ENCODE measurements around the gene TMEM184C. TPM values are rescaled to one million over a fixed set of nuclear protein-coding genes. Genes with fewer than 3 reads are reported as not detected.

Gene TMEM184C
- total RNA-seq, 6 donors from 2014 or later, result 10.5 to 34.0 (median 23.5) TPM

DNA sequence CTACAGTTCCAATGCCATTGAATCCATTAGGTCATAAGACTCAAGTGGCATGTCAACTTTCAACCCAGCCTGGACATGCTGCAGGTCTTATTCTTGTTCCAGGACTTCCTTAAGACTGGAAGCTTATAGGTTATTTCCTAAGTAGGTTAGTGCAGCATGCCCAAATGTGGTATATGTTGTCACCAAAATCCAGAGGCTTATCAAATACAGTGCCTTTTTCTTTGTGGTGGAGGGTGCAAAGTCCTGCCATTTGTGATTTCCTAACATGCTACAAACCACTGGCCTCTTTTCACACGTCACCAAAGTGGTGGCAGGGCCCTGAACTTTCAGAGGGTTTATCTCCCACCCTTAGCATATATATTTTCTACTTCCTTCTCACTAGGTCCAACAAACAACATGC is 9.7 kb upstream of the TMEM184C start:
- WGBS, 2 donors, result 67 to 83% methylated on average over 1 of the region's 1 CpG
- no peaks in the 10 kb centered on the region for H3K4me1 ChIP-seq
- no peaks in the 10 kb centered on the region for H3K9me3 ChIP-seq
- ATAC-seq (ENCODE audit: low FRiP score in 2 of 2) (no peak), DNase-seq (no peak)
- no peaks in the 10 kb centered on the region for H3K27me3 ChIP-seq
- no peak for TF ChIP-seq EP300 (IDR thresholded peaks at IDR 0.05)
- no peak for TF ChIP-seq POLR2AphosphoS5 (IDR thresholded peaks at IDR 0.05)
- no peaks in the 10 kb centered on the region for H3K36me3 ChIP-seq
- no peak overlapping the region for H3K27ac ChIP-seq
- H3K4me3 ChIP-seq, result no peak overlapping the region

DNA sequence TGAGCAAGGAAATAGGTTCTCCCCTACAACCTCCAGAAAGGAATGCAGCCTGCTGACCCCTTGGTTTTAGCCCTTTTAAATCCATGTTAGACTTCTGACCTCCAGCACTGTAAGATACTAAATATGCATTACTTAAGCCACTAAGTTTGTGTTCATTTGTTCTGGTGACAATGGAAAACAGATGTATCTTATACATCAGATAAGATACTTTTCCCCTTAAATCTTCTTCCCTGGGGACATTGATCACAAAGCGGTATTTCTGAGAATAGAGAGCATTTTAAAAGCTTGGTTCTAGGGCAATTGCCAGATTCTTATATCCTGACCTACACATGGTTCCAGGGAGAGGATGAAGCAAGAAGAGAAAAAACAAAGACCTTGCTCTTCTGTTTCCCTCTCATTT is 6.5 kb upstream of the TMEM184C start:
- DNase-seq (no peak), ATAC-seq (ENCODE audit: low FRiP score in 2 of 2) (no peak)
- Histone ChIP-seq H3K4me3 (no peak overlapping the region), H3K27me3 (no peaks in the 10 kb centered on the region), H3K36me3 (no peaks in the 10 kb centered on the region), H3K4me1 (no peaks in the 10 kb centered on the region), H3K27ac (no peak overlapping the region), H3K9me3 (no peaks in the 10 kb centered on the region)
- TF ChIP-seq, protein P1, sequence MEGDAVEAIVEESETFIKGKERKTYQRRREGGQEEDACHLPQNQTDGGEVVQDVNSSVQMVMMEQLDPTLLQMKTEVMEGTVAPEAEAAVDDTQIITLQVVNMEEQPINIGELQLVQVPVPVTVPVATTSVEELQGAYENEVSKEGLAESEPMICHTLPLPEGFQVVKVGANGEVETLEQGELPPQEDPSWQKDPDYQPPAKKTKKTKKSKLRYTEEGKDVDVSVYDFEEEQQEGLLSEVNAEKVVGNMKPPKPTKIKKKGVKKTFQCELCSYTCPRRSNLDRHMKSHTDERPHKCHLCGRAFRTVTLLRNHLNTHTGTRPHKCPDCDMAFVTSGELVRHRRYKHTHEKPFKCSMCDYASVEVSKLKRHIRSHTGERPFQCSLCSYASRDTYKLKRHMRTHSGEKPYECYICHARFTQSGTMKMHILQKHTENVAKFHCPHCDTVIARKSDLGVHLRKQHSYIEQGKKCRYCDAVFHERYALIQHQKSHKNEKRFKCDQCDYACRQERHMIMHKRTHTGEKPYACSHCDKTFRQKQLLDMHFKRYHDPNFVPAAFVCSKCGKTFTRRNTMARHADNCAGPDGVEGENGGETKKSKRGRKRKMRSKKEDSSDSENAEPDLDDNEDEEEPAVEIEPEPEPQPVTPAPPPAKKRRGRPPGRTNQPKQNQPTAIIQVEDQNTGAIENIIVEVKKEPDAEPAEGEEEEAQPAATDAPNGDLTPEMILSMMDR (IDR thresholded peaks at IDR 0.05), result no peak
- TF ChIP-seq POLR2A (IDR thresholded peaks at IDR 0.05) (no peak), POLR2AphosphoS5 (IDR thresholded peaks at IDR 0.05) (no peak), EP300 (IDR thresholded peaks at IDR 0.05) (no peak)
- 94 to 97% methylated on average over 1 of the region's 1 CpG for WGBS, 2 donors

DNA sequence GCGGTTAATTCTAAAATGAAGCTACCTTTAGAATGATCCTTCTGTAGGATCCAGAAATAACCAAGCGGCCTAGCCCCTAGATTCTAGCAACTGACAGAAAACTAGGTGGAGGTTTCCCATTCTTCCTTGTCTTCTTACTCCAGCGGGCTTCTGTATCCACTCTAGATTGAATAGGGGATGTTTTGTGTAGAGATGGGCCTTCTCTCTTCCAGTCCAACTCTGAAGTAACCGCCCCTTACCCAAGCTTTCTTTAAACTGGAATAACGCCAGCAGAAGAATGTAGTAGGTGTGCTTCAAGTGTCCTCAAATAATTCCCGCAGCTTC is 386 bp upstream of the TMEM184C start:
- no peak for DNase-seq
- Histone ChIP-seq H3K27me3 (no peaks in the 10 kb centered on the region), H3K27ac (peak overlapping the region in 3 of 4 donors; percentile 87 to 92 (median 87)), H3K36me3 (no peaks in the 10 kb centered on the region), H3K9me3 (no peaks in the 10 kb centered on the region), H3K4me1 (peaks cover 29 to 44% (median 36%) of the 10 kb centered on the region in 4 donors), H3K4me3 (peak overlapping the region; percentile 74 to 93 (median 83))
- TF ChIP-seq, protein P1 (IDR thresholded peaks at IDR 0.05), result no peak
- TF ChIP-seq POLR2AphosphoS5 (IDR thresholded peaks at IDR 0.05), result no peak
- TF ChIP-seq POLR2A (IDR thresholded peaks at IDR 0.05), result no peak
- TF ChIP-seq EP300 (IDR thresholded peaks at IDR 0.05), result no peak
- peak in 1 of 2 donors; percentile 1 for ATAC-seq (ENCODE audit: low FRiP score in 2 of 2)
- 31 to 40% methylated on average over 6 of the region's 6 CpGs for WGBS, 2 donors

DNA sequence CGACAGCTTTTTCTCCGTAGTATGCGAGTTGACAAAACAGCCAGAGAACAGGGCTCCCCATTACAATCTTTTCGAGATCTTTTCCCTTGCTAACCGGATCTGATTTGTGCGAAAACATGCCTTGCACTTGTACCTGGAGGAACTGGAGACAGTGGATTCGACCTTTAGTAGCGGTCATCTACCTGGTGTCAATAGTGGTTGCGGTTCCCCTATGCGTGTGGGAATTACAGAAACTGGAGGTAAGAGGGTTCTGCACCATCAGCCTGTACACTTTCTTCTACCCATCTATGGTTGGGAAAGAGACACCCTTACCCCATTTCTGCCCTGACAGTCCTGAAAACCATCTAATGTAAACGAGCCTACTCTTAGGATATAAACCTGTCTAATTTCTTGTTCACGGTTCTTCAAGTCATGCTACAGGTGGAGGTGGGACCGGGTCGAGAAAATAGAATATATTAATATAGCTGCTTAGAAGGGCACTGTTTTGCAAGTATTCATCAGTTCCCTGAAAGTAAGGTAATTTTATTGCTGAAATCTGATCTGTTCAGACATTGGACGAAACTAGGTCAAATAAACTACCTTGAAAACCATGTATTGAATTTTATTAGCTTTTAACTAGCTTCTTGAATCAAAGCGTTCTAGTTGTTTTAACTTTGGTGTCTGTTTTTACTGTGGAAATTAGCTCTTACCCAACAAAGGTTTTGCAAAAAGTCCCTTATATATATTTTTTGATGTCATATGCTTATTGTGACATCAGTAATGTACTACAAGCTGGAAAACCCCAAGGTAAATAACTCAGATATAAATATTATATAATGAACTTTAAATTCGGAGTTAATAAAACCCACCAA is 869 bp downstream of the TMEM184C start:
- 12 to 13% methylated on average over 17 of the region's 17 CpGs for WGBS, 2 donors
- no peaks in the 10 kb centered on the region for H3K9me3 ChIP-seq
- peaks cover 0 to 10% (median 4%) of the 10 kb centered on the region in 4 donors for H3K36me3 ChIP-seq
- ATAC-seq (ENCODE audit: low FRiP score in 2 of 2), result peak in 1 of 2 donors; percentile 17
- no peak for DNase-seq
- peaks cover 32 to 47% (median 37%) of the 10 kb centered on the region in 4 donors for H3K4me1 ChIP-seq
- no peaks in the 10 kb centered on the region for H3K27me3 ChIP-seq
- TF ChIP-seq, protein P1 (IDR thresholded peaks at IDR 0.05), result no peak
- TF ChIP-seq POLR2A (IDR thresholded peaks at IDR 0.05), result no peak
- TF ChIP-seq POLR2AphosphoS5 (IDR thresholded peaks at IDR 0.05), result no peak
- no peak for TF ChIP-seq EP300 (IDR thresholded peaks at IDR 0.05)
- H3K27ac ChIP-seq, result peak overlapping the region; percentile 81 to 92 (median 87)
- H3K4me3 ChIP-seq, result peak overlapping the region; percentile 74 to 93 (median 83)

DNA sequence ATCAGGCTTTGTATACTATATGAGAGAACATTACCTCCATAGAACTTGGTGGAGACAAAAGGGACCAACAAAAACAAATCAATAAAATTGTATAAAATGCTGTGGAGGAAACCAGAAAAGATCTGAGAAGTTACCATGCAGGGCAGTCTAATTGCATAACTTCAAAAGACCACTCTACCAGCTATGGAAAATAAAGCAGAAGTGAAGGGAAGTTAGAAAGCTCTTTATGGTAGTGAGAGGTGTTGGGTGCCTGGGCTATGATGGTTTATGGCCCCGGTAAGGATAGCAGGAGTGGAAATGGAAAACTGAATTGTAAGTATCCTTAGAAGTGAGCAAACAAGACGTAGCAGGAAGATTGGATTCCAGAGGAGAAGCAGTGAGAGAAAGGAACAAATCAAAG is 3.1 kb downstream of the TMEM184C start:
- TF ChIP-seq POLR2A (IDR thresholded peaks at IDR 0.05) (no peak), POLR2AphosphoS5 (IDR thresholded peaks at IDR 0.05) (no peak), EP300 (IDR thresholded peaks at IDR 0.05) (no peak)
- TF ChIP-seq, protein P1 (IDR thresholded peaks at IDR 0.05), result no peak
- no peaks in the 10 kb centered on the region for H3K9me3 ChIP-seq
- no peak for DNase-seq
- H3K36me3 ChIP-seq, result peaks cover 0 to 28% (median 9%) of the 10 kb centered on the region in 4 donors
- no peak overlapping the region for H3K4me3 ChIP-seq
- no peaks in the 10 kb centered on the region for H3K27me3 ChIP-seq
- no peak for ATAC-seq (ENCODE audit: low FRiP score in 2 of 2)
- peaks cover 32 to 47% (median 37%) of the 10 kb centered on the region in 4 donors for H3K4me1 ChIP-seq
- no peak overlapping the region for H3K27ac ChIP-seq
- WGBS, 2 donors, result 51 to 62% methylated on average over 2 of the region's 2 CpGs
